RCC 7860 (cell line): ENCODE results near the gene LRFN5.
"Not testable (repeated sequence)": the region's sequence is repeated elsewhere in the genome, so short reads cannot be mapped to it uniquely, and the experiment has no call there.

Source experiments
- DNase-seq: peaks from one replicate; pipeline ENCODE4 v3.0.0-alpha.2; 2015; ENCODE audit warnings: low spot score
- FAIRE-seq: peaks from 2 replicates; lab custom pipeline; 2012; peaks lifted over from hg19 to GRCh38; lab: Jason Lieb, UNC

The LRFN5 gene

DNA sequence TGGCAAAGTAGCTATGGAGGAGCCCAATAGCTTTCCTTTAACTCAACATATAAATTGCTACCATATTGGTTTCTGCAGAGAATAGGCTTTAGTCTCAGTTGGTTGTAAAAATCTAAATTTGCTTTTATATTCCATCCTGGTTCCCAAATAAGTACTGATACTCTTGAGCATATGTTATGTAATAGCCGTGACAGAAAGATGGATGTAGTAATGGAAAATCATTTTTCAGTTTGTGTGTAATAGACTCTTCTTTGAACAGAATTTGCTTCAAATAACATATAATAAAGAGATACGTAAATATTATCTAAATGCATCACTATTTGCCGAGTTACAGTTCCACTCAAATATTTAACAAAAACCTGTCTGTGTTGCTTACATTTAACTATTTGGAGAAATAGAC is 271.6 kb downstream of the LRFN5 start:
- FAIRE-seq = no peak

DNA sequence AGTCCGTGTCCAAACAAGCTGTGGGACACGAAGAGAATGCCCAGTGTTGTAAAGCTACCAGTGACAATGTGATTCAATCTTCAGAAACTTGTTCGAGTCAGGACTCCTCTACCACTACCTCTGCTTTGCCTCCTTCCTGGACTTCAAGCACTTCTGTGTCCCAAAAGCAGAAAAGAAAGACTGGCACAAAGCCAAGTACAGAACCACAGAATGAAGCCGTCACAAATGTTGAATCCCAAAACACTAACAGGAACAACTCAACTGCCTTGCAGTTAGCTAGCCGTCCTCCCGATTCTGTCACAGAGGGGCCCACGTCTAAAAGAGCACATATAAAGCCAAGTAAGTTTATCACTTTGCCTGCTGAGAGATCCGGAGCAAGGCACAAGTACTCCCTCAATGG is 284.9 kb downstream of the LRFN5 start:
- FAIRE-seq (no peak), DNase-seq (no peak)

More for the DNA sequence above, 271.6 kb downstream of the LRFN5 start:
- DNase-seq = no peak

- no peak for FAIRE-seq
- no peak for DNase-seq
Measured at GRCh38 chr14:41899416-41899815, 292.7 kb downstream of the LRFN5 start.

GRCh38 chr14:41900644-41901043 is 294.0 kb downstream of the LRFN5 start:
- FAIRE-seq (no peak), DNase-seq (no peak)

DNA sequence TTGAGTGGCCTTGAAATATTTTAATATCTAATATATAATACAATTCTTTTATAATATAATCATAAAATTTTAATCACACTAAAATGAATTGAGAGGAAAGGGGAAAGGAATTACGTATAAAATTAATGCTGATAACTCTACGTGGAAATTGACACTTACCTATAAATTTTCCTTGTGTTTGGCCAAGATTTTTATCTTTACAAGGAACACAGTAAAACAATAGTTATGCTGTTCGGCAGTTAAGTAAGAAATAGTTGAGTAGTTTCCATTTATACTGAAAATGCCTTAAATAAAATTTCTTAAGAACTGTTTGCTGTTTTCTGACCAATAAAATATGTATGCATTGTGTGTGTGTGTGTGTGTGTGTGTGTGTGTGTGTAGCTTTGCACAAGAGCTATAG is 294.4 kb downstream of the LRFN5 start:
- DNase-seq = no peak
- no peak for FAIRE-seq

DNA sequence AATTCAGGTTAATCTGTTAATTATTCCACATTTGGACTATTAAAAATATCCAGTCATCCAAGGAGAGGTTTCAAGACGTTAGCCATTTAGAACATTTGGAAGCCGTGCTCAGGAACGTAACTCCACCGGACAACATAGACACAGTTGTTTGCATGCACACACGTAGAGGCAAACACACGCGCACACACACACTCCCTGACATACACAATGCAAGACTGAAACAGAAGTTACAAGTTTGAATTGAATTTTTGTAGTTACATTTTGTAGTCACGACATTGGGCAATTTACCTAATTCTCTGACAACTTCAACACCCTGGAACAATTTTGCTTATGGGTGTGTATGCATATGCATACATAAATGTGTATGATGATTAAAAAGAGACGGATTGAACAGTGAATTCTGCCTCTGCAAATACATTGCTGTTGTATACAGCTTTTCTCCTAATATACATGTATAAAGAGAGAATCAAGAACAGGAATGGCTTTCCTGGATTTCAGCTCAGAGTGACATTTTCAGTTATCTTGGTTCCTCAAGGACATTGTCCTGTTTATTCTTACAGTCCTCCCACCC is 298.8 kb downstream of the LRFN5 start:
- DNase-seq = no peak
- no peak for FAIRE-seq

GRCh38 chr14:41911155-41911554 is 304.5 kb downstream of the LRFN5 start:
- not testable (repeated sequence) for FAIRE-seq, DNase-seq

DNA sequence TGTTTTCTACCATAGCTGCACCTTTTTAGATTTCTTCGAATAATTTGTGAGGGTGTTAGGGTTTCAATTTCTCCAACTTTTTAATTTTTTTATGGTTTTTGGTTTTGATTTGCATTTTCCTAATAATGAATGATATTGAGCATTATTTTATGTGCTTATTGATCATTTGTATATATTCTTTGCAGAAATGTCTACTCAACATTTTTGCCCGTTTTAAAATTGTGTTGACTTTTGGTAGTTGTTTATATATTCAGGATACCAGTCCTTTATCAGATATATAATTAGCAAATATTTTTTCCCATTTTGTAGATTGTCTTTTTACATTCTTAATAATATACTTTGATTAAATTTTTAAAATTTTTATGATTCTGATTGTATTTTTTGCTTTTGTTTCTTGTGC is 306.7 kb downstream of the LRFN5 start:
- FAIRE-seq = no peak
- DNase-seq = no peak

- DNase-seq (no peak), FAIRE-seq (no peak)
Measured at GRCh38 chr14:41915732-41916131, 309.1 kb downstream of the LRFN5 start.

GRCh38 chr14:41916313-41916712 is 309.6 kb downstream of the LRFN5 start:
- FAIRE-seq (no peak), DNase-seq (no peak)

- FAIRE-seq (no peak), DNase-seq (no peak)
Measured at GRCh38 chr14:41925409-41925808, 318.7 kb downstream of the LRFN5 start.

GRCh38 chr14:41950428-41951151 is 343.9 kb downstream of the LRFN5 start:
- DNase-seq = no peak
- FAIRE-seq = no peak
